Camera-type eye (tissue), 1 donor: ENCODE measurements around the gene EPO. TPM values are rescaled to one million over a fixed set of nuclear protein-coding genes. Genes with fewer than 3 reads are reported as not detected.

Experiments used
- total RNA-seq: library from RNA; depleted of rRNA; stranded (reverse); fragments of >200 nt; gene quantifications from one replicate; pipeline ENCODE4 v1.2.3, GENCODE V29; 2014

The EPO gene
- not detected for total RNA-seq

DNA sequence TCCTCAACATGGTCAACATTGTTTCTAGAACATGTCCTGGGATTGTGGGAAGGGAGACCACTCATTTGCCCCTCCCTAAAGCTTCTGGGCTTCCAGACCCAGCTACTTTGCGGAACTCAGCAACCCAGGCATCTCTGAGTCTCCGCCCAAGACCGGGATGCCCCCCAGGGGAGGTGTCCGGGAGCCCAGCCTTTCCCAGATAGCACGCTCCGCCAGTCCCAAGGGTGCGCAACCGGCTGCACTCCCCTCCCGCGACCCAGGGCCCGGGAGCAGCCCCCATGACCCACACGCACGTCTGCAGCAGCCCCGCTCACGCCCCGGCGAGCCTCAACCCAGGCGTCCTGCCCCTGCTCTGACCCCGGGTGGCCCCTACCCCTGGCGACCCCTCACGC is at the start of gene EPO:
Gene EPO (plus strand): TSS at position 190 of the 392 bp plus-strand sequence. CDS start 513 bp downstream, outside the sequence.

DNA sequence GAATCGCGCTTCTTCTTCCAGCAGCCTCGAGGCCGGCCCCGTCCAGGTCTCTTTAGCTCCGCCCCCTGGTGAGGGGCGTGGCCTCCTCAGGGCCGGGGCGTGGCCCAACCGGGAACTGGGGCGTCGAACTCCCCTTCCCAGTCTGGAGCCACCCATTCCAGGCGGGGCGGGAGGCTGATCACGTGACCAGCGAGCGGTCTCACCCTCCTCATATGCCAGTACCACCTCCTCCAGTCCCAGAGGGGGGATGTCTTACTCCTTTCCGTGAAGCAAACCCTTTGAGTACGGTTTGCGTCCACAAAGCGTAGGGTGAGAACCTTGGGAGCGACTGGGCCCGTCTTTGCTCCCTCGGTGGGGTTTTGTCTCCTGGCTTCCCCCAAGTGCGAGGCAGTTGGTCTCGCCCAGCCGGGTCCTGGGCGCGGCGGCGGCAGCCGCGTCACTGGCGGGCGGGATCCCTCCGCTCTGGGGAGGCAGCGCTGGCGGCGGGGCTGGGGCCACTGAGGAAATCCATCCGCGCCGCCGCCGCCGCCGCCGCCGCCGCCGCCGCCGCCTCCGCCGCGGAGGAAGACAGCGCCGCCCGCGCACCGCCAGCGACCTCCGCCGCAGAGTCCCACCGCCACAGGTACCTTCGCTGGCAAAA is 46.8 kb upstream of the EPO start, which contains the start of gene GNB2:
Gene GNB2 (plus strand): TSS at position 439 of the 640 bp plus-strand sequence. CDS start 2,526 bp downstream, outside the sequence.

GRCh38 chr7:100694098-100694745 is 26.0 kb upstream of the EPO start, which contains the start of gene GIGYF1:
Gene GIGYF1, minus strand, starts transcription at chr7:100694250. Its CDS starts 6,012 bp downstream, at chr7:100688238.

GRCh38 chr7:100705753-100706671 is 14.3 kb upstream of the EPO start, which contains the start of gene POP7:
Gene POP7, plus strand, starts transcription at chr7:100706121. Its CDS starts 710 bp downstream, at chr7:100706831.

Other genes starting within 250 kb of the EPO start
- gene TSC22D4, start 241.3 kb upstream of the EPO start, total RNA-seq = 29.0 TPM
- gene NYAP1, start 236.5 kb upstream of the EPO start, total RNA-seq = 6.0 TPM
- gene AGFG2, start 181.3 kb upstream of the EPO start, total RNA-seq = 7.5 TPM
- gene SAP25, start 146.6 kb upstream of the EPO start, total RNA-seq = not detected
- 41.8 TPM for gene LRCH4, start 134.3 kb upstream of the EPO start, total RNA-seq
- gene FBXO24, start 134.1 kb upstream of the EPO start, total RNA-seq = 2.5 TPM
- 198 TPM for gene PCOLCE, start 118.1 kb upstream of the EPO start, total RNA-seq
- gene MOSPD3, start 107.9 kb upstream of the EPO start, total RNA-seq = 10.0 TPM
- 6.2 TPM for gene TFR2, start 78.9 kb upstream of the EPO start, total RNA-seq
- 14.7 TPM for gene ACTL6B, start 64.0 kb upstream of the EPO start, total RNA-seq
- gene GNB2, start 46.7 kb upstream of the EPO start, total RNA-seq = 103 TPM
- gene GIGYF1, start 26.2 kb upstream of the EPO start, total RNA-seq = 45.0 TPM
- 25.2 TPM for gene POP7, start 14.3 kb upstream of the EPO start, total RNA-seq
- gene ZAN, start 13.1 kb downstream of the EPO start, total RNA-seq = not detected
- 53.1 TPM for gene EPHB4, start 107.1 kb downstream of the EPO start, total RNA-seq
- gene SLC12A9, start 132.2 kb downstream of the EPO start, total RNA-seq = 17.0 TPM
- 44.5 TPM for gene TRIP6, start 146.9 kb downstream of the EPO start, total RNA-seq
- 88.3 TPM for gene SRRT, start 154.6 kb downstream of the EPO start, total RNA-seq
- 0.82 TPM for gene UFSP1, start 169.2 kb downstream of the EPO start, total RNA-seq
- gene ACHE, start 175.4 kb downstream of the EPO start, total RNA-seq = 25.7 TPM
- gene MUC3A, start 229.1 kb downstream of the EPO start, total RNA-seq = not detected
- gene MUC12, start 249.1 kb downstream of the EPO start, total RNA-seq = not detected